Endothelial cell of umbilical vein (primary cell): ENCODE results near the gene BCL7A. TPM values are rescaled to one million over a fixed set of nuclear protein-coding genes. Genes with fewer than 3 reads are reported as not detected.

Experiments used
- BruUV-seq: library from RNA; stranded (reverse); fragments of 400-500 nt; replicated peaks from 2 replicates; lab custom pipeline; 2021; lab: Mats Ljungman, UMichigan
- CTCF ChIA-PET: fragments of 300-600, 350-600 bp; sonication (Branson Sonifier 250); formaldehyde crosslinking; loops from one replicate; lab custom pipeline; 2021; ENCODE audit warnings: antibody characterized with exemption, inconsistent platforms; lab: Charles Lee
- POLR2A ChIA-PET: fragments of 300-600, 350-600 bp; sonication (Branson Sonifier 250); formaldehyde crosslinking; loops from one replicate; lab custom pipeline; 2021; ENCODE audit warnings: antibody characterized with exemption, inconsistent platforms; lab: Charles Lee
- DNase-seq: peaks from one replicate; pipeline ENCODE4 v3.0.0-alpha.2; 2011; ENCODE audit warnings: low read depth, low spot score
- FAIRE-seq: peaks from 2 replicates; lab custom pipeline; 2011; peaks lifted over from hg19 to GRCh38; lab: Jason Lieb, UNC
- H2AFZ ChIP-seq: 2 replicates; pipeline ENCODE4 v1.6.0; 2012; ENCODE audit warnings: low read depth, low read length, control low read depth, inconsistent platforms
- H3K27ac ChIP-seq: 2 replicates; pipeline ENCODE4 v1.5.1; 2011; ENCODE audit warnings: low read depth, mild to moderate bottlenecking, control low read depth, low read length, moderate library complexity; ENCODE audit not compliant: insufficient read depth
- H3K27me3 ChIP-seq, 2 experiments: 2 replicates each; pipeline versions ENCODE4 v1.6.0 to v1.6.1; 2011; ENCODE audit warnings: low read length in 2 of 2, mixed read lengths in 1 of 2; ENCODE audit not compliant: control insufficient read depth in 2 of 2, insufficient read depth in 2 of 2
- H3K36me3 ChIP-seq, 2 experiments: 2 replicates in 1 of 2; 3 replicates in 1 of 2; pipeline ENCODE4 v1.5.1; 2011; ENCODE audit warnings: low read length in 2 of 2, mild to moderate bottlenecking in 1 of 2, moderate library complexity in 1 of 2; ENCODE audit not compliant: control insufficient read depth in 2 of 2, insufficient read depth in 2 of 2; ENCODE audit errors: extremely low read depth in 1 of 2
- H3K4me1 ChIP-seq: 3 replicates; pipeline ENCODE4 v1.5.1; 2011; ENCODE audit warnings: mild to moderate bottlenecking, low read length; ENCODE audit not compliant: control insufficient read depth, insufficient read depth; ENCODE audit errors: extremely low read depth
- H3K4me2 ChIP-seq: 2 replicates; pipeline ENCODE4 v1.6.1; 2011; ENCODE audit warnings: low read length, control low read depth, mixed read lengths; ENCODE audit not compliant: insufficient read depth
- H3K4me3 ChIP-seq, 3 experiments: fragments of 200-600 bp in 1 of 3; sonication (generic), shearing (Covaris generic) in 1 of 3; replicated peaks in 1 of 3; 2 replicates each; pipeline ENCODE4 v1.5.1; 2011 to 2016; ENCODE audit warnings: control low read depth in 3 of 3, low read length in 3 of 3, mild to moderate bottlenecking in 2 of 3, inconsistent platforms in 1 of 3, low read depth in 1 of 3, moderate library complexity in 1 of 3; ENCODE audit not compliant: insufficient read depth in 1 of 3
- H3K79me2 ChIP-seq: 2 replicates; pipeline ENCODE4 v1.6.0; 2012; ENCODE audit warnings: low read length, inconsistent platforms; ENCODE audit not compliant: control insufficient read depth, insufficient read depth
- H3K9ac ChIP-seq: replicated peaks from 2 replicates; pipeline ENCODE3; 2011; ENCODE audit warnings: low read length, control low read depth; ENCODE audit not compliant: insufficient read depth; ENCODE audit errors: extremely low read depth
- H3K9me1 ChIP-seq: replicated peaks from 3 replicates; pipeline ENCODE4 v1.6.0; 2011; ENCODE audit warnings: mild to moderate bottlenecking, low read length; ENCODE audit not compliant: control insufficient read depth, insufficient read depth; ENCODE audit errors: extremely low read depth
- H3K9me3 ChIP-seq: replicated peaks from 2 replicates; pipeline ENCODE4 v1.5.1; 2012; ENCODE audit warnings: low read length, inconsistent platforms; ENCODE audit not compliant: control insufficient read depth, insufficient read depth
- H4K20me1 ChIP-seq: replicated peaks from 2 replicates; pipeline ENCODE3; 2011; ENCODE audit warnings: mild to moderate bottlenecking, low read length; ENCODE audit not compliant: control insufficient read depth, insufficient read depth; ENCODE audit errors: extremely low read depth
- EZH2 ChIP-seq: IDR thresholded peaks from 2 replicates; pipeline ENCODE4 v1.6.1; 2012; ENCODE audit warnings: borderline replicate concordance, low read depth, mild to moderate bottlenecking, moderate library complexity, low read length, inconsistent platforms; ENCODE audit not compliant: severe bottlenecking
- FOS ChIP-seq: IDR thresholded peaks from 2 replicates; pipeline ENCODE4 v1.6.1; 2011; ENCODE audit warnings: mild to moderate bottlenecking, low read length, moderate library complexity, borderline replicate concordance; ENCODE audit not compliant: insufficient read depth
- GATA2 ChIP-seq: IDR thresholded peaks from 2 replicates; pipeline ENCODE4 v1.7.0; 2011; ENCODE audit warnings: low read depth, mild to moderate bottlenecking, moderate library complexity, mixed read lengths, low read length; ENCODE audit not compliant: insufficient read length, insufficient read depth
- MYC ChIP-seq: IDR thresholded peaks from one replicate; pipeline ENCODE4 v1.6.1; 2011; ENCODE audit warnings: mild to moderate bottlenecking, low read depth, low read length
- POLR2AphosphoS5 ChIP-seq: IDR thresholded peaks from 2 replicates; pipeline ENCODE4 v1.6.1; 2012; ENCODE audit warnings: low read depth, mild to moderate bottlenecking, control low read depth, low read length, moderate library complexity; ENCODE audit not compliant: insufficient read depth
- dilution Hi-C: fragments of 300-500 bp; cut with MboI; formaldehyde crosslinking; loops from one replicate; pipeline ENCODE4 v1.15.0; 2019; ENCODE audit warnings: low sequenced_read_pairs; ENCODE audit not compliant: extremely low pct_ligation_motif_present
- intact Hi-C: fragments of 100-400 bp; cut with micrococcal nuclease; formaldehyde crosslinking; loops from one replicate; pipeline ENCODE4 v1.10.0; 2022
- polyA plus RNA-seq, 4 experiments: library from polyadenylated mRNA; depleted of rRNA in 3 of 4; stranded (reverse) in 3 of 4; unstranded in 1 of 4; fragments of >200 nt; gene quantifications; 2 replicates each; pipeline versions ENCODE4 v1.2.1 to v1.2.3, GENCODE V29; 2011 to 2012; ENCODE audit warnings: missing spikeins in 1 of 4
- total RNA-seq: library from RNA; stranded (reverse); gene quantifications from 2 replicates; pipeline ENCODE4 v1.2.3, GENCODE V29; 2021
- TF ChIP-seq, protein P1 (sequence below), 2 donors: IDR thresholded peaks; 1 replicate in 1 of 2; 2 replicates in 1 of 2; pipeline ENCODE4 v1.5.1; 2011; ENCODE audit warnings: low read length in 2 of 2, mild to moderate bottlenecking in 2 of 2, moderate library complexity in 2 of 2, control low read depth in 1 of 2, inconsistent platforms in 1 of 2, low read depth in 1 of 2; ENCODE audit not compliant: insufficient read depth in 1 of 2; ENCODE audit errors: extremely low read depth in 1 of 2
- TF ChIP-seq, protein P2 (sequence below): IDR thresholded peaks from 2 replicates; pipeline ENCODE4 v1.6.1; 2011; ENCODE audit not compliant: insufficient read depth, insufficient read length

BCL7A gene
- total and polyA plus RNA-seq, 2 donors (not counting 3 experiments of a cell fraction or from before 2014, with no cell fraction given): 9.7 to 11.1 TPM

DNA sequence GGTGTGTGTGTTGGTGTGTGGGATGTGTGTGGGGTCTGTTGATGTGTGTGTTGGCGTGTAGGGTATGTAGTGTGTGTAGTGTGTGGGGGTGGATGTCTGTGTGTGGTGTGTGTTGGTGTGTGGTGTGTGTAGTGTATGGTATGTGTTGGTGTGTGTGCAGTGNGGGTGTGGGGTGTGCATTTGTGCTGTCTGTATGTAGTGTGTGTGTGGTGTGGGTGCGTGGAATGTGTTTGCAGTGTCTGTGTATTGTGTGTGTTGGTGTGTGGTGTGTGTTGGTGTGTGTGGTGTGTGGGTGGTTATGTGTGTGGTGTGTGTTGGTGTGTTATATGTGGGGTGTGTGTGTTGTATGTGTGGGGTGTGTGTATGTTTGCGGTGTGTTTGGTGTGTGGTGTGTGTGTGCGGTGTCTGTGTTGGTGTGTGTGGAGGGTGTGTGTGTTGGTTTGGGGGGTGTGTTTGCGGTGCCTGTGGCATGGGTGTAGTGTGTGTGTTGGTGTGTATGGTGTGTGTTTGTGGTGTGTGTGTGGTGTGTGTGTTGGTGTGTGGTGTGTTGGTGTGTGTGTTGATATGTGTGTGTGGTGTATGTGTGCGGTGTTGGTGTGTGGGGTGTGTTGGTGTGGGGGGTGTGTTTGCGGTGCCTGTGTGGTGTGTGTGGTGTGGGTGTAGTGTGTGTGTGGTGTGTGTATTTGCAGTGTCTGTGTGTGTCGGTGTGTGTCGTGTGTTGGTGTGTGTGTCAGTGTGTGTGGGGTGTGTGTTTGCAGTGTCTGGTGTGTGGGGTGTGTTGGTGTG, 71.6 kb downstream of the BCL7A start:
- Histone ChIP-seq H3K27me3 (no peaks in the 10 kb centered on the region), H4K20me1 (no peaks in the 10 kb centered on the region), H3K79me2 (peaks cover 74% of the 10 kb centered on the region), H3K4me1 (peaks cover 30% of the 10 kb centered on the region), H3K4me2 (no peak overlapping the region), H3K9ac (no peak overlapping the region), H3K27ac (no peak overlapping the region), H3K9me3 (no peaks in the 10 kb centered on the region), H3K4me3 (no peak overlapping the region), H3K9me1 (no peaks in the 10 kb centered on the region), H2AFZ (no peak overlapping the region), H3K36me3 (no peaks in the 10 kb centered on the region)
- dilution Hi-C loops (no loop called here), intact Hi-C loops (no loop called here)
- DNase-seq: no peak
- ChIA-PET POLR2A (no interaction called here), CTCF (no interaction called here)
- BruUV-seq: no TSS peak
- FAIRE-seq: no peak
- TF ChIP-seq, protein P1, sequence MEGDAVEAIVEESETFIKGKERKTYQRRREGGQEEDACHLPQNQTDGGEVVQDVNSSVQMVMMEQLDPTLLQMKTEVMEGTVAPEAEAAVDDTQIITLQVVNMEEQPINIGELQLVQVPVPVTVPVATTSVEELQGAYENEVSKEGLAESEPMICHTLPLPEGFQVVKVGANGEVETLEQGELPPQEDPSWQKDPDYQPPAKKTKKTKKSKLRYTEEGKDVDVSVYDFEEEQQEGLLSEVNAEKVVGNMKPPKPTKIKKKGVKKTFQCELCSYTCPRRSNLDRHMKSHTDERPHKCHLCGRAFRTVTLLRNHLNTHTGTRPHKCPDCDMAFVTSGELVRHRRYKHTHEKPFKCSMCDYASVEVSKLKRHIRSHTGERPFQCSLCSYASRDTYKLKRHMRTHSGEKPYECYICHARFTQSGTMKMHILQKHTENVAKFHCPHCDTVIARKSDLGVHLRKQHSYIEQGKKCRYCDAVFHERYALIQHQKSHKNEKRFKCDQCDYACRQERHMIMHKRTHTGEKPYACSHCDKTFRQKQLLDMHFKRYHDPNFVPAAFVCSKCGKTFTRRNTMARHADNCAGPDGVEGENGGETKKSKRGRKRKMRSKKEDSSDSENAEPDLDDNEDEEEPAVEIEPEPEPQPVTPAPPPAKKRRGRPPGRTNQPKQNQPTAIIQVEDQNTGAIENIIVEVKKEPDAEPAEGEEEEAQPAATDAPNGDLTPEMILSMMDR (IDR thresholded peaks at IDR 0.05; ENCODE audit: extremely low read depth in 1 of 2, insufficient read depth in 1 of 2, low read depth in 1 of 2, low read length in 2 of 2): no peak
- TF ChIP-seq FOS: no peak
- TF ChIP-seq POLR2AphosphoS5: no peak
- TF ChIP-seq GATA2: no peak
- no peak for TF ChIP-seq MYC
- TF ChIP-seq EZH2: no peak
- TF ChIP-seq, protein P2, sequence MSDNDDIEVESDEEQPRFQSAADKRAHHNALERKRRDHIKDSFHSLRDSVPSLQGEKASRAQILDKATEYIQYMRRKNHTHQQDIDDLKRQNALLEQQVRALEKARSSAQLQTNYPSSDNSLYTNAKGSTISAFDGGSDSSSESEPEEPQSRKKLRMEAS: no peak
